Gastrocnemius medialis (tissue), 4 donors: ENCODE measurements around the gene MCF2L.

Experiments used
- CTCF ChIP-seq, 5 experiments: fragments of 450-650 bp in 3 of 5; fragments of 200-600 bp in 2 of 5; sonication (generic) in 2 of 5; IDR thresholded peaks in 4 of 5; conservative IDR thresholded peaks in 1 of 5; 1 replicate in 4 of 5; 2 replicates in 1 of 5; pipeline ENCODE4 v1.5.1; 2016 to 2019; ENCODE audit warnings: antibody characterized with exemption in 5 of 5, mild to moderate bottlenecking in 3 of 5, moderate library complexity in 3 of 5
- POLR2A ChIP-seq, 2 donors: fragments of 450-650 bp; IDR thresholded peaks; one replicate each; pipeline ENCODE4 v1.6.1; 2017; ENCODE audit warnings: antibody characterized with exemption in 2 of 2, mild to moderate bottlenecking in 2 of 2, moderate library complexity in 2 of 2

GRCh38 chr13:113091211-113091771 lies 122.3 kb downstream of the MCF2L start:
- TF ChIP-seq CTCF (IDR thresholded peaks at IDR 0.05 in 4 of 5, conservative IDR thresholded peaks at IDR 0.05 in 1 of 5) (no peak), POLR2A (IDR thresholded peaks at IDR 0.05) (no peak)
